Loucy (cell line): Measurements from ENCODE around the gene GRID1.

Experiments used
- H2AFZ ChIP-seq: fragments of 200-600 bp; sonication (generic); 2 replicates; pipeline ENCODE4 v1.6.0; 2016; ENCODE audit warnings: antibody characterized with exemption, mild to moderate bottlenecking, low read length, moderate library complexity
- H3F3A ChIP-seq: fragments of 200-600 bp; 2 replicates; pipeline ENCODE4 v1.6.0; 2016; ENCODE audit warnings: antibody characterized with exemption, low read depth, mild to moderate bottlenecking
- H3K27me3 ChIP-seq: fragments of 200-600 bp; sonication (generic); 2 replicates; pipeline ENCODE4 v1.6.1; 2014; ENCODE audit warnings: low read length, mild to moderate bottlenecking; ENCODE audit not compliant: insufficient read depth, poor library complexity, severe bottlenecking
- H3K36me3 ChIP-seq: fragments of 200-600 bp; sonication (generic); 2 replicates; pipeline ENCODE4 v1.6.1; 2016; ENCODE audit warnings: low read length; ENCODE audit not compliant: insufficient read depth
- H3K4me1 ChIP-seq: fragments of 200-600 bp; sonication (generic); 2 replicates; pipeline ENCODE4 v1.5.1; 2014; ENCODE audit warnings: low read length, mild to moderate bottlenecking; ENCODE audit not compliant: insufficient read depth, poor library complexity, severe bottlenecking
- H3K4me2 ChIP-seq: fragments of 200-600 bp; sonication (generic); 2 replicates; pipeline ENCODE4 v1.6.0; 2014; ENCODE audit warnings: antibody characterized with exemption, low read length, low read depth, mild to moderate bottlenecking; ENCODE audit not compliant: poor library complexity, severe bottlenecking
- H3K4me3 ChIP-seq: fragments of 200-600 bp; sonication (generic); 2 replicates; pipeline ENCODE4 v1.5.1; 2014; ENCODE audit warnings: low read length, mild to moderate bottlenecking, mixed read lengths; ENCODE audit not compliant: poor library complexity, severe bottlenecking
- H3K79me2 ChIP-seq: fragments of 200-600 bp; sonication (generic); 2 replicates; pipeline ENCODE4 v1.6.1; 2014; ENCODE audit warnings: low read length; ENCODE audit not compliant: insufficient read depth
- H3K9ac ChIP-seq: fragments of 200-600 bp; sonication (generic); 2 replicates; pipeline ENCODE4 v1.6.0; 2014; ENCODE audit warnings: mild to moderate bottlenecking, low read depth, low read length, moderate library complexity; ENCODE audit not compliant: poor library complexity, severe bottlenecking
- H3K9me2 ChIP-seq: fragments of 200-600 bp; sonication (generic); replicated peaks from 2 replicates; pipeline ENCODE4 v1.6.1; 2016; ENCODE audit warnings: low read depth, low read length, mixed read lengths
- H3K9me3 ChIP-seq: fragments of 200-600 bp; sonication (generic); 2 replicates; pipeline ENCODE4 v1.6.1; 2014; ENCODE audit warnings: mild to moderate bottlenecking, antibody characterized with exemption, low read length, low read depth; ENCODE audit not compliant: insufficient read depth
- H4K20me1 ChIP-seq: fragments of 200-600 bp; sonication (generic); 2 replicates; pipeline ENCODE4 v1.6.0; 2014; ENCODE audit warnings: antibody characterized with exemption, low read length, mild to moderate bottlenecking; ENCODE audit not compliant: insufficient read depth, poor library complexity, severe bottlenecking
- CTCF ChIP-seq: fragments of 200-600 bp; sonication (generic); conservative IDR thresholded peaks from 2 replicates; pipeline ENCODE4 v1.5.1; 2014; ENCODE audit warnings: mild to moderate bottlenecking, antibody characterized with exemption, low read length
- EZH2phosphoT487 ChIP-seq: fragments of 200-600 bp; IDR thresholded peaks from 2 replicates; pipeline ENCODE4 v1.6.1; 2018; ENCODE audit warnings: antibody characterized with exemption, mild to moderate bottlenecking, moderate library complexity, borderline replicate concordance

GRID1 gene

DNA sequence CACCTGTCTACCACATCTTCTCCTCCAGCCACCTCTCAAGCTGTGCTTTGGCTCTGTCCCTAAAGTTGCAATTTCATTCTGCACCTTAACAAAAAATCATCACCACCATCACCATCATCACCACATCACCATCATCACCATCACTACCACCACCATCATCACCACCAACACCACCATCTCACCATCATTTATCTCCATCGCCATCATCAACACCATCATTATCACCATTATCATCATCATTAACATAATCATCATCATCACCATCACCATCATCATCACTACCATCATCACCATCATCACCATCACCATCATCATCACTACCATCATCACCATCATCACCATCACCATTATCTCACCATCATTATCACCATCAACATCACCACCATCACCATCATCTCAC lies 245.4 kb downstream of the GRID1 start:
- H3K9me2 ChIP-seq: no peaks in the 10 kb centered on the region
- H3K4me3 ChIP-seq: no peak overlapping the region
- no peaks in the 10 kb centered on the region for H3K4me1 ChIP-seq
- H3K9me3 ChIP-seq: no peaks in the 10 kb centered on the region
- no peak for TF ChIP-seq CTCF
- TF ChIP-seq EZH2phosphoT487: no peak
- H3K27me3 ChIP-seq: no peaks in the 10 kb centered on the region
- H3K4me2 ChIP-seq: no peak overlapping the region
- H3K9ac ChIP-seq: no peak overlapping the region
- no peaks in the 10 kb centered on the region for H3K79me2 ChIP-seq
- H2AFZ ChIP-seq: no peak overlapping the region
- H3F3A ChIP-seq: no peaks in the 10 kb centered on the region
- no peaks in the 10 kb centered on the region for H3K36me3 ChIP-seq
- H4K20me1 ChIP-seq: no peaks in the 10 kb centered on the region

DNA sequence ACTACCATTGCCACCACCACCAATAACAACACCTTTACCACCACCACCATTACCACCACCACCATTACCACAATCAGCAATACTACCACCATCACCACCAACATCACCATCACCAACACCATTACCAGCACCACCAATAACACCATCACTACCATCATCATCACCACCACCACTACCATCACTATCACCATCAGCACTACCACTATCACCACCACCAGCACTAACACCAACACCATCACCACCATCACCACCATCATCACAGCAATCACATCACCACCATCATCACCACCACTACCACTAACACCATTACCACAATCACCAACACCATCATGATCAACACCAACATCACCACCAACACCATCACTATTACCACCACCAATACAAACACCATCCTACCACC lies 249.5 kb downstream of the GRID1 start:
- no peak overlapping the region for H3K9ac ChIP-seq
- no peak for TF ChIP-seq EZH2phosphoT487
- TF ChIP-seq CTCF: no peak
- no peaks in the 10 kb centered on the region for H3K79me2 ChIP-seq
- no peak overlapping the region for H3K4me2 ChIP-seq
- no peaks in the 10 kb centered on the region for H3K9me3 ChIP-seq
- H3F3A ChIP-seq: no peaks in the 10 kb centered on the region
- H3K36me3 ChIP-seq: no peaks in the 10 kb centered on the region
- no peak overlapping the region for H3K4me3 ChIP-seq
- H3K9me2 ChIP-seq: no peaks in the 10 kb centered on the region
- no peaks in the 10 kb centered on the region for H3K27me3 ChIP-seq
- no peaks in the 10 kb centered on the region for H4K20me1 ChIP-seq
- no peak overlapping the region for H2AFZ ChIP-seq
- no peaks in the 10 kb centered on the region for H3K4me1 ChIP-seq

DNA sequence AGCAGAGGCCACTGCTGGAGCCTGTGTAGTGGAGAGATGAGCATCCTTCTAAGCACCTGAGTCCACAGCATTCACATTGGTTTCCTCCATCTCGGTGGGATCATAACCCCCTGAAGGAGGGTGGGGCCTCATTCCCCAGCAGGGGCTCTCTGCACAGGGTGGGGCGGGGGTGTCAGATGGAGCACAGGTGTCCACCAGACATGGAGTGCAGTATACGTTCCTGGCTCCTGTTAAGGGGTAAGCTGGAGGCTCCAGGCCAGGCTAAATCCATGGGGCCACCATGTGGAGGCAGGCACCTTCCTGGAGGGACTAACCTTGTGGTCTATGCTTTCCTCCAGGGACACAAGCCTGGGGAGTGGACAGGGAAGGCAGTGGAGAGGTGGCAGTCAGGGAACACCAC lies 252.6 kb downstream of the GRID1 start:
- H3K9ac ChIP-seq: no peak overlapping the region
- no peaks in the 10 kb centered on the region for H3F3A ChIP-seq
- H3K27me3 ChIP-seq: no peaks in the 10 kb centered on the region
- no peak overlapping the region for H3K4me2 ChIP-seq
- no peaks in the 10 kb centered on the region for H3K9me3 ChIP-seq
- H3K79me2 ChIP-seq: no peaks in the 10 kb centered on the region
- H3K4me3 ChIP-seq: no peak overlapping the region
- H3K36me3 ChIP-seq: no peaks in the 10 kb centered on the region
- no peaks in the 10 kb centered on the region for H3K4me1 ChIP-seq
- no peak for TF ChIP-seq EZH2phosphoT487
- TF ChIP-seq CTCF: no peak
- no peak overlapping the region for H2AFZ ChIP-seq
- no peaks in the 10 kb centered on the region for H3K9me2 ChIP-seq
- no peaks in the 10 kb centered on the region for H4K20me1 ChIP-seq
